C4-2B (cell line): ENCODE data around the gene HEATR5B.
"Not testable (repeated sequence)": the region's sequence is repeated elsewhere in the genome, so short reads cannot be mapped to it uniquely, and the experiment has no call there.

Experiments used
- H3K27ac ChIP-seq: fragments of 450-650 bp; 2 replicates; pipeline ENCODE4 v1.5.1; 2017
- CTCF ChIP-seq: fragments of 450-650 bp; conservative IDR thresholded peaks from 2 replicates; pipeline ENCODE4 v1.5.1; 2017; ENCODE audit warnings: mild to moderate bottlenecking
- ZFX ChIP-seq: fragments of 450-650 bp; IDR thresholded peaks from 2 replicates; pipeline ENCODE4 v1.6.1; 2017

HEATR5B gene

GRCh38 chr2:36960005-36960675 is 124.0 kb downstream of the HEATR5B start:
- TF ChIP-seq ZFX (no peak), CTCF (no peak)
- no peak overlapping the region for H3K27ac ChIP-seq

- TF ChIP-seq CTCF, result no peak
- no peak for TF ChIP-seq ZFX
- H3K27ac ChIP-seq, result no peak overlapping the region
These were observed 129.1 kb downstream of the HEATR5B start for GRCh38 chr2:36954977-36955607.

GRCh38 chr2:36952748-36953197 is 131.4 kb downstream of the HEATR5B start:
- TF ChIP-seq ZFX, result no peak
- no peak for TF ChIP-seq CTCF
- no peak overlapping the region for H3K27ac ChIP-seq

GRCh38 chr2:36951574-36951973 is 132.6 kb downstream of the HEATR5B start:
- H3K27ac ChIP-seq, result no peak overlapping the region
- no peak for TF ChIP-seq ZFX
- TF ChIP-seq CTCF, result no peak

GRCh38 chr2:36951027-36951518 is 133.1 kb downstream of the HEATR5B start:
- TF ChIP-seq CTCF (no peak), ZFX (no peak)
- no peak overlapping the region for H3K27ac ChIP-seq

- TF ChIP-seq ZFX (no peak), CTCF (no peak)
- no peak overlapping the region for H3K27ac ChIP-seq
These were observed 134.3 kb downstream of the HEATR5B start for GRCh38 chr2:36949845-36950244.

GRCh38 chr2:36945240-36945639 is 138.9 kb downstream of the HEATR5B start:
- H3K27ac ChIP-seq, result not testable (repeated sequence)
